SU-DHL-6 (cell line): ENCODE data around the gene CDK14.

ENCODE experiments used
- H2AFZ ChIP-seq: fragments of 200-600 bp; sonication (generic); 2 replicates; pipeline ENCODE4 v1.6.1; 2014; ENCODE audit warnings: low read depth, mild to moderate bottlenecking, moderate library complexity, mixed read lengths, antibody characterized with exemption, low read length; ENCODE audit not compliant: severe bottlenecking
- H3F3A ChIP-seq: fragments of 200-600 bp; shearing (Covaris generic); 2 replicates; pipeline ENCODE4 v1.6.0; 2016; ENCODE audit warnings: antibody characterized with exemption, mild to moderate bottlenecking; ENCODE audit not compliant: insufficient read depth
- H3K27ac ChIP-seq: fragments of 200-600 bp; sonication (generic); 2 replicates; pipeline ENCODE4 v1.5.1; 2016; ENCODE audit warnings: low read depth, mild to moderate bottlenecking, low read length, moderate library complexity, mixed read lengths
- H3K27me3 ChIP-seq: fragments of 200-600 bp; sonication (generic), shearing (Covaris generic); 2 replicates; pipeline ENCODE4 v1.6.0; 2014; ENCODE audit warnings: mild to moderate bottlenecking, low read length
- H3K36me3 ChIP-seq: fragments of 200-600 bp; sonication (generic); 2 replicates; pipeline ENCODE4 v1.6.1; 2014; ENCODE audit warnings: mild to moderate bottlenecking, low read length, mixed read lengths
- H3K4me2 ChIP-seq: fragments of 300-600, 200-600 bp; shearing (Covaris generic), sonication (generic); 2 replicates; pipeline ENCODE4 v1.6.0; 2014; ENCODE audit warnings: low read length, low read depth, mild to moderate bottlenecking; ENCODE audit not compliant: poor library complexity, severe bottlenecking
- H3K4me3 ChIP-seq: fragments of 200-600 bp; sonication (generic); 2 replicates; pipeline ENCODE4 v1.5.1; 2014; ENCODE audit warnings: antibody characterized with exemption, low read length, mild to moderate bottlenecking, mixed read lengths; ENCODE audit not compliant: insufficient read depth, poor library complexity, severe bottlenecking
- H3K79me2 ChIP-seq: fragments of 200-600 bp; sonication (generic); 2 replicates; pipeline ENCODE4 v1.6.1; 2014; ENCODE audit warnings: mild to moderate bottlenecking, low read length, moderate library complexity; ENCODE audit not compliant: insufficient read depth
- H3K9ac ChIP-seq: fragments of 200-600 bp; sonication (generic); 2 replicates; pipeline ENCODE4 v1.7.0; 2014; ENCODE audit warnings: mild to moderate bottlenecking, low read length
- H3K9me2 ChIP-seq: fragments of 200-600 bp; sonication (generic); replicated peaks from 2 replicates; pipeline ENCODE4 v1.6.1; 2014; ENCODE audit warnings: low read length; ENCODE audit not compliant: insufficient read depth
- H3K9me3 ChIP-seq: fragments of 200-600 bp; sonication (generic); 2 replicates; pipeline ENCODE4 v1.6.1; 2014; ENCODE audit warnings: low read length, mixed read lengths; ENCODE audit not compliant: insufficient read depth
- H4K20me1 ChIP-seq: fragments of 200-600 bp; sonication (generic); 2 replicates; pipeline ENCODE4 v1.6.1; 2014; ENCODE audit warnings: low read depth, mild to moderate bottlenecking, antibody characterized with exemption, low read length, moderate library complexity, mixed read lengths
- CTCF ChIP-seq: fragments of 200-600 bp; sonication (generic); IDR thresholded peaks from one replicate; pipeline ENCODE4 v1.5.1; 2017; ENCODE audit warnings: antibody characterized with exemption, mild to moderate bottlenecking, low read length, moderate library complexity; ENCODE audit not compliant: insufficient read depth, poor library complexity, severe bottlenecking
- EZH2phosphoT487 ChIP-seq: fragments of 200-600 bp; sonication (generic), shearing (Covaris generic); conservative IDR thresholded peaks from 2 replicates; pipeline ENCODE4 v1.6.1; 2018; ENCODE audit warnings: mild to moderate bottlenecking, antibody characterized with exemption, low read length, moderate library complexity, mixed read lengths

CDK14 gene

GRCh38 chr7:90891529-90891928 is 295.4 kb downstream of the CDK14 start:
- H3K9ac ChIP-seq: no peak overlapping the region
- no peak overlapping the region for H3K4me2 ChIP-seq
- peaks cover 42% of the 10 kb centered on the region for H3K79me2 ChIP-seq

GRCh38 chr7:90892213-90892612 is 296.1 kb downstream of the CDK14 start:
- TF ChIP-seq CTCF (no peak), EZH2phosphoT487 (no peak)
- H3K27me3 ChIP-seq: no peaks in the 10 kb centered on the region
- peaks cover 5% of the 10 kb centered on the region for H4K20me1 ChIP-seq
- no peak overlapping the region for H2AFZ ChIP-seq
- H3K4me3 ChIP-seq: no peak overlapping the region
- no peaks in the 10 kb centered on the region for H3K9me3 ChIP-seq
- no peak overlapping the region for H3K27ac ChIP-seq
- H3F3A ChIP-seq: peaks cover 14% of the 10 kb centered on the region
- H3K4me2 ChIP-seq: no peak overlapping the region
- H3K9me2 ChIP-seq: no peaks in the 10 kb centered on the region
- peaks cover 47% of the 10 kb centered on the region for H3K79me2 ChIP-seq
- H3K9ac ChIP-seq: no peak overlapping the region
- H3K36me3 ChIP-seq: peaks cover 13% of the 10 kb centered on the region; the same call in 1 of the 2 replicates

More at GRCh38 chr7:90891529-90891928, 295.4 kb downstream of the CDK14 start:
- Histone ChIP-seq H3K9me2 (no peaks in the 10 kb centered on the region), H3K27me3 (no peaks in the 10 kb centered on the region), H2AFZ (no peak overlapping the region), H3K4me3 (no peak overlapping the region), H3K36me3 (peaks cover 10% of the 10 kb centered on the region; the same call in 1 of the 2 replicates), H3K9me3 (no peaks in the 10 kb centered on the region), H3K27ac (no peak overlapping the region), H4K20me1 (peaks cover 11% of the 10 kb centered on the region), H3F3A (peaks cover 18% of the 10 kb centered on the region)
- TF ChIP-seq CTCF (no peak), EZH2phosphoT487 (no peak)

GRCh38 chr7:90894122-90894521 is 298.0 kb downstream of the CDK14 start:
- peaks cover 9% of the 10 kb centered on the region for H3F3A ChIP-seq
- no peak overlapping the region for H2AFZ ChIP-seq
- H3K4me3 ChIP-seq: no peak overlapping the region
- no peaks in the 10 kb centered on the region for H3K27me3 ChIP-seq
- peaks cover 3% of the 10 kb centered on the region for H4K20me1 ChIP-seq
- no peak overlapping the region for H3K27ac ChIP-seq
- H3K9ac ChIP-seq: no peak overlapping the region
- peaks cover 13% of the 10 kb centered on the region for H3K36me3 ChIP-seq
- no peaks in the 10 kb centered on the region for H3K9me2 ChIP-seq
- H3K79me2 ChIP-seq: peaks cover 56% of the 10 kb centered on the region
- H3K4me2 ChIP-seq: no peak overlapping the region
- TF ChIP-seq EZH2phosphoT487 (no peak), CTCF (no peak)
- no peaks in the 10 kb centered on the region for H3K9me3 ChIP-seq
